Activated naive CD4-positive, alpha-beta T cell treated with anti-CD3 and anti-CD28 coated beads, Interleukin-2, amount 50 U/mL, for 24 hours (primary cell): ENCODE data around the gene SOCS3.

Experiments
- H3K27ac Mint-ChIP-seq: one replicate; pipeline ENCODE4 v1.8.0; 2021; ENCODE audit warnings: mild to moderate bottlenecking, mixed read lengths
- H3K27me3 Mint-ChIP-seq: one replicate; pipeline ENCODE4 v1.8.0; 2021; ENCODE audit warnings: mixed read lengths
- H3K36me3 Mint-ChIP-seq: one replicate; pipeline ENCODE4 v1.8.0; 2021; ENCODE audit warnings: mixed read lengths
- H3K4me1 Mint-ChIP-seq: one replicate; pipeline ENCODE4 v1.8.0; 2021; ENCODE audit warnings: mixed read lengths
- H3K4me3 Mint-ChIP-seq: one replicate; pipeline ENCODE4 v1.8.0; 2021; ENCODE audit warnings: mild to moderate bottlenecking, mixed read lengths
- H3K9me3 Mint-ChIP-seq: one replicate; pipeline ENCODE4 v1.8.0; 2021; ENCODE audit warnings: mixed read lengths

The SOCS3 gene, protein sequence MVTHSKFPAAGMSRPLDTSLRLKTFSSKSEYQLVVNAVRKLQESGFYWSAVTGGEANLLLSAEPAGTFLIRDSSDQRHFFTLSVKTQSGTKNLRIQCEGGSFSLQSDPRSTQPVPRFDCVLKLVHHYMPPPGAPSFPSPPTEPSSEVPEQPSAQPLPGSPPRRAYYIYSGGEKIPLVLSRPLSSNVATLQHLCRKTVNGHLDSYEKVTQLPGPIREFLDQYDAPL

DNA sequence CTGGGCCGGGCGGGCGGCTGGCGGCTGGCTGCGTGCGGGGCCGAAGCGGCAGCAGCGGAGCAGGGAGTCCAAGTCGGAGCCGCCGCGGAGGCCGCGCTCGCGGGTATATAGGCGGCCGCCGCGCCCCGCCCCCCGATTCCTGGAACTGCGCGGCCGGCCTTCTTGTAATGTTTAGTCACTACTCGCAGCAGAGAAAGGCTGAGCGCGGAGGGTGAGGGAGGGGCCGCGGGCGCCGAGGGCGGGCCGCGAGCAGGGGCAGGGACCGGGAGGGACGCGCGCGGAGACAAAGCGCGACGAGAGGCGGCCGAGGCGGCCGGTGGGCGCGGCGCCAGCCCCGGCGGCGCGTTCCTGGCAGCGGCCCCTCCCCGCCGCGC, at the start of gene SOCS3:
SOCS3 (minus strand) TSS at position 81 of the 374 bp plus-strand sequence. CDS start 982 bp downstream, outside the sequence.
- Mint-ChIP-seq H3K9me3 (no peaks in the 10 kb centered on the region), H3K4me3 (peak within 1 kb of the TSS; percentile 90), H3K27ac (peak within 1 kb of the TSS; percentile 88), H3K4me1 (peaks cover 40% of the 10 kb centered on the region), H3K36me3 (peaks cover 11% of the 10 kb centered on the region), H3K27me3 (no peaks in the 10 kb centered on the region)

- Mint-ChIP-seq H3K27me3 (no peaks in the 10 kb centered on the region), H3K9me3 (no peaks in the 10 kb centered on the region), H3K4me1 (peaks cover 52% of the 10 kb centered on the region), H3K36me3 (no peaks in the 10 kb centered on the region), H3K27ac (peak overlapping the region; percentile 66), H3K4me3 (no peak overlapping the region)
Observed at GRCh38 chr17:78409191-78409928, 49.5 kb upstream of the SOCS3 start.

DNA sequence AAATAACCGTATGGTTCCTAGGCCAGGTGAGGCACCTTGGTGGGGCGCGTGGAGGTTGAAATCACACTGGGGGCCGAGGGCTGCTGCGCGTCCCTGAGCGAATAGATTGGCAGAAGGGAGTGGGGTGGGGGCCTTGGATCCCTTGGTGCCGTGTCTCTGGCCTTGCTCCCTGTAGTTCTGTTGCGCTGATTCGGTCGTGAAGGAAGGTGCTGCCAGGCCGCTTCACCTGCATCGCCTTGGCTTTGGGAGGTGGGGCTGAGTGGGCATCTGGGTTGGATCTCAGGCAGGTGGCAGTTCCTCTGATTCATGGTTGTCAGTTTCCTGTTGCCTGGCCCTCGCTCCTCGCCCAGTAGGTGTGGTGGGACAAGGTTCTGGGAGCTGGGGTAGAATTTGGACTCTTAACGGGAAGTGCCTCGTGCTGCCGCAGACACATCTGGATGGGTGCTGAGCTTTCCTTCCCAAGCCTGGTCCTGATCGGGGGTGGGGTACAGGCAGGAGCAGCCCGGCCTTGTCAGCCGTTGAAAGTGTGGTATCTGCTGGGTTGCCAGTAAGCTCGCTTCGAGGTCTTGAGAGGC, 48.7 kb upstream of the SOCS3 start:
- Mint-ChIP-seq H3K27ac (peak overlapping the region; percentile 62), H3K4me1 (peaks cover 44% of the 10 kb centered on the region)

DNA sequence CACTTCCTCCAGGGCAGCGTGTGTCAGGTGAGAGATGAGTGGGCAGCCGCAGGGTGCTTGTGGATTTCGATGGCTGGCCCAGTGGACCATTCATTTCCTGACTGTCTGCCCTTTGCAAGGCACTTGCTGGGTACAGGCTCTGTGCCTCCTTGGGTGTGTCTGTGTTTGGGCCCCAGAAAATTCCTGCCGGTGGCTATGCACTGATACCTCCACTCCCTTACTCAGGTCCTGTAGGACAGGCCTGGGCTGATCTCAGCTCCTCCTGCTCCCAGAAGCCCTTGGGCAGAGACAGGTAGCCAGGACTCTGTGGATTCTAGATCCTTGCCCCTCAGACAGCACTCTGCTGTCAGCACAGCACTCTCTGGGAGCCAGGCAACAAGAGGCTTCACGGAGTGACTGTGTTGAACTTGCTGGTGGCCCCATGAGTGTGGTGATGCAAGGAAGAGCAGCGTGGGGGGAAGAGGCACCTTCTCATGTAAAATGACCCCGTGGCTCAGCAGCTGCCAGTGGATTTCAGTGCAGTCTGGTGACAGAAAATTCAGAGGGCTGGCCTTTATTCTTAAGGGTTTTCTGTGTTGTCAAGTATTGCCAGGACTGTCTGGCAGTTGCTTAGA, 47.6 kb upstream of the SOCS3 start:
- Mint-ChIP-seq H3K4me1 (peaks cover 34% of the 10 kb centered on the region), H3K9me3 (no peaks in the 10 kb centered on the region), H3K36me3 (peaks cover 9% of the 10 kb centered on the region), H3K27ac (peak overlapping the region; percentile 12), H3K27me3 (no peaks in the 10 kb centered on the region), H3K4me3 (no peak overlapping the region)

More for the DNA sequence above, 48.7 kb upstream of the SOCS3 start:
- no peaks in the 10 kb centered on the region for H3K27me3 Mint-ChIP-seq
- no peaks in the 10 kb centered on the region for H3K36me3 Mint-ChIP-seq
- H3K4me3 Mint-ChIP-seq, result no peak overlapping the region
- no peaks in the 10 kb centered on the region for H3K9me3 Mint-ChIP-seq

- Mint-ChIP-seq H3K4me3 (no peak overlapping the region), H3K27ac (no peak overlapping the region), H3K36me3 (peaks cover 11% of the 10 kb centered on the region), H3K4me1 (peaks cover 28% of the 10 kb centered on the region), H3K27me3 (no peaks in the 10 kb centered on the region), H3K9me3 (no peaks in the 10 kb centered on the region)
Observed at GRCh38 chr17:78406920-78407319, 47.0 kb upstream of the SOCS3 start.

DNA sequence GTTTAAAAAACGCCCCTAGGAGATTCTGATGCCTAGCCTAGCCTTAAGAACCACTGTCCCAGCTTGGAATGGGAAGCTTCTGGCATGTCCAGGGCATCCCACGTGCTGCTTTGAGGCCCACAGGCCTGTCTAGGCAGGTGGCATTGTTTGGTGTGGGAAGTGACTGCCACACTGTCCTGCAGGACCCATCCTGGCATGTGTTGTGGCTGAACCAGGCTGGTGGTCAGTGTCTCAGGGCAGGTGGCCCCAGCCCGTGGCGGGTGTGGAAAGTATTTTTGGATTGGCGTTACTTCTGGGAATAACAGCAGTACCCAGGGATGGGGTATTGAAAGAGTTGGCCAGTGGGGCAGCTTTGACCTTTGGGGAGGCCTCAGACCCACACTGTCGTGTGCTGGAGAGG, 46.5 kb upstream of the SOCS3 start:
- no peak overlapping the region for H3K27ac Mint-ChIP-seq
- no peaks in the 10 kb centered on the region for H3K9me3 Mint-ChIP-seq
- peaks cover 26% of the 10 kb centered on the region for H3K4me1 Mint-ChIP-seq
- H3K4me3 Mint-ChIP-seq, result no peak overlapping the region
- H3K36me3 Mint-ChIP-seq, result peaks cover 15% of the 10 kb centered on the region
- H3K27me3 Mint-ChIP-seq, result no peaks in the 10 kb centered on the region

- Mint-ChIP-seq H3K27me3 (no peaks in the 10 kb centered on the region), H3K9me3 (no peaks in the 10 kb centered on the region), H3K36me3 (peaks cover 15% of the 10 kb centered on the region), H3K4me3 (no peak overlapping the region), H3K4me1 (peaks cover 14% of the 10 kb centered on the region), H3K27ac (no peak overlapping the region)
Observed at GRCh38 chr17:78403822-78404221, 43.9 kb upstream of the SOCS3 start.

DNA sequence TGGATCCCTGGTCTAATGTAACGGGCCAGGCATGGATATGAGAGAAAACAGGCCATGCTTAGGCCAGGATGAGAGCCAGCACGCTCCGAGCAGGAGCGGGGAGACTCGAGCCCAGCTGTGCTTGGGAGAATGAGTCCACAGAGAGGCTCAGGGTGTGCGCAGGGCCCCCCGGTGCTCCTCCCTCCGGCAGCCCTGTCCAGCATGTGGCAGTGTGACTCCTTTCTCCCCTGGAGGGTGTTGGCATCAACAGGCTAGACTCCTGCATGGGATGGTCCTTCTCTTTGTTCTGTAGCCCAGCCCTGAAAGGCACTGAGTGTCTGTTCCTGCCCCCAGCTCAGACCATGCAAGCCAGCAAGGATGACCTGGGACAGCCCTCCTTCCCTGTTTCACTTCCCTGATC, 42.0 kb upstream of the SOCS3 start:
- H3K27ac Mint-ChIP-seq, result peak overlapping the region; percentile 41
- no peak overlapping the region for H3K4me3 Mint-ChIP-seq
- H3K4me1 Mint-ChIP-seq, result peaks cover 2% of the 10 kb centered on the region
- no peaks in the 10 kb centered on the region for H3K27me3 Mint-ChIP-seq
- peaks cover 15% of the 10 kb centered on the region for H3K36me3 Mint-ChIP-seq
- no peaks in the 10 kb centered on the region for H3K9me3 Mint-ChIP-seq

- peaks cover 15% of the 10 kb centered on the region for H3K36me3 Mint-ChIP-seq
Observed at GRCh38 chr17:78401246-78401645, 41.4 kb upstream of the SOCS3 start.

DNA sequence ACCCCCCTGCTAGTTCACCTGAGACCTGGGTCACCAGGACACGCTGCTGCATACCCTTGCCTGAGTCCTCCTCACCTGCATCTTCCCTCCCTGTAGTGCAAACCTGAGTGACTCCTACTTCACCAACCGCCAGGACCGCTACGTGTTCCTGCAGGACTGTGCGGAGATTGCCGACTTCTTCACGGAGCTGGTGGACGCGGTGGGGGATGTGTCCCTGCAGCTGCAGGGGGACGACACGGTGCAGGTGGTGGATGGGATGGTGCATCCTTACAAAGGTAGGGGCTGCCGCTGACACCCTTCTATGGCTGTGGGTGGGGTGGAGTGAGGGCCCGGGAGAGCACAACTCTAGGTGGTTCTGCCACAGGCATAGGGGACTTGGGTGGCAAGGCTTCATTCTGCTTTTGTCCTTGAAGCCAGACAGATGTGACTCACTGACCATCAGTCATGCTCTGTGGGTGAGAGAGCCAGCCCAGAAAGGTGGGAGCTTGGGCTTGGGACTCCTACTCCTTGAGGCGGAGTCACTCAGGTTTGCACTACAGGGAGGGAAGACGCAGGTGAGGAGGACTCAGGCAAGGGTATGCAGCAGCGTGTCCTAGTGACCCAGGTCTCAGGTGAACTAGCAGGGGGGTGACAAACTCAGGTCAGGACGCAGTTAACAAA, 40.8 kb upstream of the SOCS3 start:
- no peaks in the 10 kb centered on the region for H3K9me3 Mint-ChIP-seq
- H3K27ac Mint-ChIP-seq, result no peak overlapping the region
- peaks cover 15% of the 10 kb centered on the region for H3K36me3 Mint-ChIP-seq

More at GRCh38 chr17:78401246-78401645, 41.4 kb upstream of the SOCS3 start:
- Mint-ChIP-seq H3K4me3 (no peak overlapping the region), H3K9me3 (no peaks in the 10 kb centered on the region), H3K27ac (peak overlapping the region; percentile 41), H3K27me3 (no peaks in the 10 kb centered on the region), H3K4me1 (no peaks in the 10 kb centered on the region)

GRCh38 chr17:78399693-78400144, 39.8 kb upstream of the SOCS3 start:
- Mint-ChIP-seq H3K4me3 (no peak overlapping the region), H3K27me3 (no peaks in the 10 kb centered on the region), H3K4me1 (peaks cover 11% of the 10 kb centered on the region), H3K9me3 (no peaks in the 10 kb centered on the region), H3K27ac (no peak overlapping the region), H3K36me3 (peaks cover 21% of the 10 kb centered on the region)

More for the DNA sequence above, 40.8 kb upstream of the SOCS3 start:
- H3K4me3 Mint-ChIP-seq, result no peak overlapping the region
- no peaks in the 10 kb centered on the region for H3K27me3 Mint-ChIP-seq
- H3K4me1 Mint-ChIP-seq, result peaks cover 4% of the 10 kb centered on the region

- no peak overlapping the region for H3K4me3 Mint-ChIP-seq
- H3K27ac Mint-ChIP-seq, result no peak overlapping the region
- H3K36me3 Mint-ChIP-seq, result peaks cover 21% of the 10 kb centered on the region
- H3K27me3 Mint-ChIP-seq, result no peaks in the 10 kb centered on the region
- no peaks in the 10 kb centered on the region for H3K9me3 Mint-ChIP-seq
- H3K4me1 Mint-ChIP-seq, result peaks cover 11% of the 10 kb centered on the region
Observed at GRCh38 chr17:78399028-78399692, 39.3 kb upstream of the SOCS3 start.

- Mint-ChIP-seq H3K27me3 (no peaks in the 10 kb centered on the region), H3K4me3 (no peak overlapping the region), H3K9me3 (no peaks in the 10 kb centered on the region), H3K27ac (peak overlapping the region; percentile 41), H3K36me3 (peaks cover 22% of the 10 kb centered on the region), H3K4me1 (peaks cover 15% of the 10 kb centered on the region)
Observed at GRCh38 chr17:78398390-78398789, 38.5 kb upstream of the SOCS3 start.

- Mint-ChIP-seq H3K27me3 (no peaks in the 10 kb centered on the region), H3K9me3 (no peaks in the 10 kb centered on the region), H3K36me3 (peaks cover 15% of the 10 kb centered on the region), H3K4me1 (peaks cover 19% of the 10 kb centered on the region), H3K4me3 (no peak overlapping the region), H3K27ac (no peak overlapping the region)
Observed at GRCh38 chr17:78397681-78398101, 37.8 kb upstream of the SOCS3 start.
